Activated CD4-positive, alpha-beta T cell treated with anti-CD3 and anti-CD28 coated beads for 4 hours (primary cell): ENCODE results near the gene SPON1.
"Not testable (repeated sequence)": the region's sequence is repeated elsewhere in the genome, so short reads cannot be mapped to it uniquely, and the experiment has no call there.

ENCODE experiments used
- DNase-seq, 2 donors: peaks; one replicate each; pipeline ENCODE4 v3.0.0-alpha.2; 2020

The SPON1 gene

DNA sequence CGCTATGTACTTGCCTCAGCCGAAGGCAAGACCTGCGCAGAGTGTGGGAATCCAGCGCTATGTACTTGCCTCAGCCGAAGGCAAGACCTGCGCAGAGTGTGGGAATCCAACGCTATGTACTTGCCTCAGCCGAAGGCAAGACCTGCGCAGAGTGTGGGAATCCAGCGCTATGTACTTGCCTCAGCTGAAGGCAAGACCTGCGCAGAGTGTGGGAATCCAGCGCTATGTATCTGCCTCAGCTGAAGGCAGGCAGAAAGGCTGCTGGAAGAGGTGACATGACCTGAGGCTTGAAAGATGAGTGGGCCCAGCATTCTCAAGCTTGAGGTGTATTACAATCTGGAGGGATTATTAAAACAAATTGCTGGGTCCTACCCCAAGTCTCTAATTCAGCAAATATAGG, 290.0 kb downstream of the SPON1 start:
- not testable (repeated sequence) for DNase-seq

DNA sequence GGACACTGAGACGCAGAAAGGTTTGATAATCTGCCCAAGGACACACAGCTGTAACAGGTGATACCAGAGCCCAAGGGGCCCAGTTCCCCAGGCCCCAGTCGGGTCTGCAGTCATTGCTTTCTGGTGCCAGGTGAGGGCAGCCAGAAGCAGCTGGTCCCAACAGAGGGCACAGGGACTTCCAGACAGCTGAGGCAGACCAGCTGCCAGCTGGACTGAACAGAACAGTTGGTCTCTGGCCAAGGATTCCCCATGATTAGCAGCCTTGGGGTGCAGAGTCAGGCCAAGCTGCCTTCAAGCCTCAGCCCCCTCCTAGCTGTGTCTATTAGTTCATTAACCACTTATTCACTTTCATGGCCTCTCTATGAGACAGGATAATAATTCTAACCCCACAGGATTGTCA, 290.9 kb downstream of the SPON1 start:
- no peak for DNase-seq

GRCh38 chr11:14253840-14254239, 291.3 kb downstream of the SPON1 start:
- no peak for DNase-seq

GRCh38 chr11:14254533-14255237, 292.2 kb downstream of the SPON1 start:
- DNase-seq = no peak

DNA sequence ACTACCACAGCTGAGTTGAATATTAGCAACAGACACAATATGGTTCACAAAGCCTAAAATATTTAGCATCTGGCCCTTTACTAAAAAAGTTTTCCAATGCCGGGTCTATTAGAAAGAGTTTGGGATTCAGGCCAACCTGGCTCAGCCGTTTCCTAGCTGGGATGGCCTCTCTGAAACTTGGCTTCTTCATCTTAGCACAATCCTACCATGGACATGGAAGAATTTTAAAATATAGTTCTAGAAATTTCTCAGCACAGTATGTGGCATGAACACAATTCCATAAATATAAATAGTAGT, 292.7 kb downstream of the SPON1 start:
- DNase-seq = no peak

DNA sequence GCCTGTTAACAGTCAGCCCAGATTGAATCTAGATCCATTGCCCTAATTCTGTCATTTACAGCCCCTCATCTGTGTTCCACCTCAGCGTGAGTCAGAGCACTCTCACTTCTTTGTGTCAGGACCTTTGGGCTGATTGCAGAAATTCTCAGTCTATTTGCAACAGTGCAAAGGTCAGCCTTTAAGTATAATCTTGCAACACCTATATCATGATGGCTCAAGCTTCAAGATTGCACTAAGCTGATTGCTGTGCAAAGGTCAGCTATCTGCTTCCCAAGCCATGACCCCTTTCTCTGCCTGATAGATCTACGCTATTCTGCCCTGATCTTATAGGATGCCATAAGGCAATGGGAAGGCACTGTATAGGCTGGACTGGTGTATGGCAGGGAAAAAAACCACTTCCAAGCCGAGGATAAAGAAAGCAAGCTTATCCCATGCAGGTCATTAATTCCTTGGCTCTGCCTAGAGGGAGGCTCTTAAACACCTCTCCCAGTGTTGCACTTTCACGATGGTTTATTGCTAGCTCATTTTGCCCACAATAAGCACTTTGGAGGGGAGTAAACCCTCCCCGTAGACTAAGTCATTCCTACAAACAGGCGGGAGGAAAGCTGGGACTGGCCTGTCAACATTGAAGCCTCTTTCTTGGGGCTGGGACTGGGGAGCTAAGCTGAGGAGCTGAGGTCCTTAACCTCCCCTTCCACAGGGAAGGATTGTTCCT, 295.9 kb downstream of the SPON1 start:
- no peak for DNase-seq

- no peak for DNase-seq
Observed at GRCh38 chr11:14259186-14259784, 296.8 kb downstream of the SPON1 start.

- DNase-seq = no peak
Observed at GRCh38 chr11:14259878-14260277, 297.4 kb downstream of the SPON1 start.

DNA sequence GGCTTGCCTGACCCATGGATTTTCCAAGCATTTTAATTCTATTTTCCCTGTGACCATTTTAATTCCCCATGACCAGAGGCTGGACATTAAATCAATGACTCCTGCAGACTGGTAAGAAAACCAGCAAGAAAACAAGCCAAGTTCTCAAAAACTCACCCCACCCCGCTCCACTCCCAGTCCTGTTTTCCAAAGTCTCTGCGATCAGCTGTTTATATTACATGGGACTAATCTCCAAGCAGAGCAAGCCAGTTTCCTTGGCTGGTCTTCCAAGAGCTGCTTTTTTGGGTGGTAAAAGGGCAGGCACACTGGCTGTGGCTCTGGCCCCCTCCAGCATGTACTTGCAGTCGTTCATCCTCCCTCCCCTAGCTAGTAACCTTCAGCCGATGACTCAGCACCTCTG, 298.5 kb downstream of the SPON1 start:
- no peak for DNase-seq

- DNase-seq = no peak
Observed at GRCh38 chr11:14262271-14262846, 299.8 kb downstream of the SPON1 start.

GRCh38 chr11:14264966-14265365, 302.4 kb downstream of the SPON1 start:
- DNase-seq = no peak

- no peak for DNase-seq
Observed at GRCh38 chr11:14266622-14267021, 304.1 kb downstream of the SPON1 start.

DNA sequence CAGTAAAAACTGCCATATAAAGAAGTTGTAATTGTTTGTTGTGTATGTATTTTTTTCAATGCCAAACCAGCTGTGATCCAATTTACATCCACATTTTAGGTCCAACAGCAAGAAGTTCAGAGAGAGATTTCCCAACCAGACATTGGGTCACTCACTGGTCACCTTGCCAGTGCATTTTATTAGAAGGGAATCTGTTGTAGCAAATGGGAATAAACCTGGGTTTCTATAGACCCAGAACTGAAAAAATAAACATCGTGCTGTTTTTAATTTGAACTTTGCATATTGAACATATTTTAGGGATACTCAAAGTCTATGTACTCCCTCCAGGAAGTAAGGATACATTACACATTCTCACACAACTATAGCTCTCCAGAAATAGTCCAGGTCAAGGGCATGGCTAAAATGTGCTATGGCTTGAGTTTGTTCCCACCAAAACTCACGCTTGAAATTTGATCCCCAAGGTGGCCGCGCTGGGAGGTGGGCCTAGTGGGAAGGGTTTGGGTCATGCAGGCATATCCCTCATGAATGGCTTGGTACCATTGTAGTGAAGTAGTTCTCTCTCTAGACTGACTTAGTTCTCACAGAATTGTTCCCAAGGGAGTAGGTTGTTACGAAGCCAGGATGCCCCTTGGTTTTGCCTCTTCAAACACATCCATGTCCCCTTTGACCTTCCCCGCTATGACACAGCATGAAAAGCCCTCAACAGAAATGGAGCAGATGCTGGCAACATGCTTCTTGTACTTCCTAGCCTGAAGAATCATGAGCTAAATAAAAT, 305.5 kb downstream of the SPON1 start:
- DNase-seq = no peak

DNA sequence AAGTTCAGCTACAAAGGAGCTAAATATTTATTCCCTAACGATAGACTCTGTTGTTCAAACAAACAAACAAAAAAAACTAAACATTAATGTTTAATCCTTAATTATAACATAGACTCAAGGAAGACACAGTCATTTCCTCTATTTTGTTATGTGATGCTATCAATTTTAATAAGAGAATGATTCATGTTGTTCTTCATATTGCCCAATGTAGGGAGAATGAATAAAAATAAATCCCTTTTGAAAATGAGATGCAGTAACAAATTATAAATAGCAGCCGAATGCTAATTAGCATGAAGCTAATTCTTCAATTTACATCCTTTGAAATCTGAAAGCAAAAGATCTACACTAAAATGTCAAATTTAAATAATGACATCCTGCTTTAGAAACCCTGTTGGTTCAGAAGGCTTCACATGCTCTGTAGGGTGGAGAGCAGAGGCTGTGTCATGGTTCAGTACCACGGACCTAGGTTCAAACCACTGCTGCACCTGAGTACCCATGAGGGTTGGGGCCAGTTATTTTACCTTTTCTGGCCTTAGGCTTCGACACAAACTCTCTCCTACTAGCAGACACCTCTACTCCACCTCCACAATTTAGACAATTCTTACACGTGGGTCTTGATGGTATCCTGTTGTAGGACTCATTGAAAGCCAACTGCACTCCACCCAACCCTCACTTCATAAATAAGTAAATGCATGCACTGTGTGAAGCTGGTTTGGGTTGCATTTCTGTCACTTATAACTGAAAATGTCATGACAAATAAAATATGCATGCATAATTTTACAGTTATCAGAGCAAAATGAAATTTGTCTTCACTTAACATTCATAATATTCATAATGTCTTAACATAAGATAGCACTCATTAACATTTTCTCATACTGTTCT, 307.4 kb downstream of the SPON1 start:
- DNase-seq = no peak

DNA sequence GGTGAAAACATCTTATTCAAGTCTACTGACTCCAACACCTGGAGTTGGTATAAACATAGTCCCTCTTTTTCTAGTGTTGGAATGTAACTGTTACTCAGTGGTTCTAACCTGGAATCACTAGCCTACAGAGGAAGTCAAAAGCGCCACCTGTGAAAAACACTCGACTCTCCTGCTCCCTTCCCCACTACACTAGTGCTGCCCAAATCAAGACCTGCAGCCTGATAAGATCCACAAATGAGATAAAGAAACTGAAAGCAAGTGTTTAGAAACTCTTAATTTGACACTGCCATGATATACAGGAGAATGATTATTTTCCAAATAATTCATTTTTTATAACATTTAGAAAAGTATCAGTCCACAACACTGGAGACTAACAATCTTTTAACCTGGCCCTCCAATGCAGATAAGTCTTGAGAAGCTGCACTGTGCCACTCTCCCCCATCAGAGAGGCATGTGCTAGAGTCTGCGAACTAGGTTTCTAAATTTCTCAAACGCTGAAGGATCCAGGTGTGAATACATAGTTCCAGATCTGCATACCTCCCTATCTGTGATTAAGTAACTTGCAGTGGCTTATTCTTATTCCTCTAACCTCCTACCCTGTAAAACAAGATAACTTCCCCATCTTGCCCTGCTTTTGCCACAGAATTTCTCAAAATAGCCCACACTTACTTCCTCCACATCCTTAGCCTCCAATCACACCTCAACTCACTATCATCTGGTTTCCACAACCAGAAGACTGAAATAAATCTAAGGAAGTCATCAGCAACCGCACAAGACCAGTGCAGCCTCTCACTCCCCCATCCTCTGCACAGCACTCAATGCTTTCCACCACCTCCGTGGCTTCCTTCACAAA, 308.4 kb downstream of the SPON1 start:
- DNase-seq = no peak

GRCh38 chr11:14273895-14274294, 311.4 kb downstream of the SPON1 start:
- DNase-seq = no peak

- no peak for DNase-seq
Observed at GRCh38 chr11:14275076-14275475, 312.6 kb downstream of the SPON1 start.

DNA sequence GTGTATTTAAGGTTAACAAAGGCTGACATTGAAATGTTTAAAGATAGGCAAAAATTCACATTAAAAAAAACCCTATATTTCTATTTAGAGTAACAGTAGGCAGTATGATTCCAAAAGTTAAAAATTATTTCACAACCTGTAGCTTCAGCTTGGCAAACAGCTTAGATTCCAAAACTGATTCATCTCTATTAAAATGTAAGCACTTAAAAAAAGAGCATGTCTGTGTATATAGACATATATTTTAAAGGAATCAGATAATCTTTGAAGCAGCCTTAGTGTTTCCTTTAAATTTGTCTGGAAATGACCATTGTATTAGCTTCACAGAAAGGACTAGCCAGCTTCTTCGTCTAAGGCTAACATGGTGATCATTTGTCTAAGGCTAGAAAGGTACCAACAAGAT, 316.3 kb downstream of the SPON1 start:
- not testable (repeated sequence) for DNase-seq

- no peak for DNase-seq
Observed at GRCh38 chr11:14288189-14288935, 325.8 kb downstream of the SPON1 start.

- DNase-seq = no peak
Observed at GRCh38 chr11:14290422-14290821, 327.9 kb downstream of the SPON1 start.

DNA sequence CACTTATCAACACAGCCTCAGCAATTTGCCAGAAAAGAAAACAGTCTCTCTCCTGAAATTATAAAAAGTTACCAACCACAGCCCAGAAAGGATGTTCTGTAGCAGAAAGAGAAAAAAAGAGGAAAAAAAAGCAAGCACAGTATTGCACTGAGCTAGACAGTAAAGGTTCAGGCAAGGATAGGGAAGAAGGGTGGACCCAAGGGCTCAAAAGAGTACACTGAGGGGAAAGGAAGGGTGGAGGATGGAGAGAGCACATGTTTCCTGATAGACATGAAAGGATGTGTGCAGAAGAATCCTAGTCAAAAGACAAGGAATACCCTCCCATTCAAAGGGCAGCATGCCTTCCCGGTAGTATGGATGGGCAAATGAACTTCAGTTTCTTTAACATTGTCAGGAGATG, 337.4 kb downstream of the SPON1 start:
- DNase-seq = no peak
